HG02970 (cell line): ENCODE data around the gene COL24A1.
"Not testable (repeated sequence)": the region's sequence is repeated elsewhere in the genome, so short reads cannot be mapped to it uniquely, and the experiment has no call there.

ENCODE experiments used
- ATAC-seq: cut with Tn5 transposase; IDR thresholded peaks from one replicate; pipeline ENCODE4 v1.9.1; 2021; ENCODE audit warnings: mild to moderate bottlenecking, moderate library complexity, moderate number of reproducible peaks; ENCODE audit not compliant: unreplicated experiment, low FRiP score

The COL24A1 gene

DNA sequence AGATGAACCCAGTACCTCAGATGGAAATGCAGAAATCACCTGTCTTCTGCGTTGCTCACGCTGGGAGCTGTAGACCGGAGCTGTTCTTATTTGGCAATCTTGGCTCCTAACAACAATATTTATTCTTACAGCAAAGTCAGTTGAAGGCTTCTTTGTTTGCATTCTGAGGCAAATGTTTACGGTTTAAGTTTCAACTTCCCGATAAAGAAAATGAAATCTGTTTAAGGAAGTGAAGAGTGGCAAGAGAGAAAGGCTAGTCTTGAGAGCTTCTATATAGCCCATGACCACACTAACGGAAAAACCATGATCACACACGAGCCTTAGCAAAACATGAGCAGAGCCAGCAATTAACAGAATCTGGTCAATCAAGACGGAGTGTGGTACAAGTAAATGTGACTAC lies 325.7 kb downstream of the COL24A1 start:
- ATAC-seq, result no peak

DNA sequence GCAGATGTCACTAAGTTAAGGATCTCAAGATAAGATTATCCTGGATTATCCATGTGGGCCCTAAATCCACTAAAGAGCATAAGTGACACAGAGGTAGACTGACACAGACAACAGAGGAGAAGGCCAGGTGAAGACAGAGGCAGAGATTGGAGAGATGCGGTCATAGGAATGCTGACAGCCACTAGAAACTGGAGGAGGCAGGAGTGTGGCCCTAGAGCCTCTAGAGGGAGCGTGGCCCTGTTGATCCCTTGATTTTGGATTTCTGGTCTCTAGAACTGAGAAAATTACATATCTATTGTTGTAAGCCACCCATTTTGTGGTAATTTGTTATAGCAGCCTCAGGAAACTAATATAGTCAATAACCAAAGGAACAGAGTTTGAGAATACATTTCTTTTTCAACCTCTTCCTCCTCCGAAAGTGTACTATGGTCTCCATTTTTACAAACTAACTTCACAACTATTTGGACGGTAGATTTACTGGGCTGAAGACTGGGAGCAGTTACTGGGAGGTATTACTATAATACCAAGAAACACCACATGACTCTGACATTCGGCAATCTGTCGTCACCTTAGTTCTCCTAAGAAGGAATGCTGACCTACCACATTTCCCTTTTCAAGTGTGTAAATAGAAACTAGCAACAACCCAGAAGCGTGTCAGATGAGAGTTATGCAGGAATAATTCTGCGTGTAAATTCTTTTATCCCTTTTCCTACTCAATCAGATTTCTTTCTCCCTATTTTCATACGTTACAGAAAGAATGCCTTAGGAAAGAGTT lies 332.3 kb downstream of the COL24A1 start:
- no peak for ATAC-seq

DNA sequence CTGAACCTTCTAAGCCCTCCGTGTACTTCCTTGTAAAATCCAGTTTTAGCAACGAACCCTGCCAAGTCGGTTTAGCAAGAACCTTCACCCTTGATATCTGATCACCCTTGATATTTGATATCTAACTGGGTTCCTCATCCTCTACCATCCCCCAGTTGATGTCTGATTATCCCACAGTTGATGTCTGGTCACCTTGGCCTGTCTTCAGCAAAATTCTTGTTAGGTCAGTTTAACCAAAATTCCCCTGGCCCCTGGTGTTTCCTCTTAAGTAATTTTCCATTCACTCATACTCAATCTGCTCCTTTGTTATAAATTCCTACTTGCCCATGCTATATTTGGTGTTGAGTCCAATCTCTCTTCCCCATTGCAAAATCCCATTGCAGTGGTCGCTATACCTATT lies 333.9 kb downstream of the COL24A1 start:
- ATAC-seq, result no peak

DNA sequence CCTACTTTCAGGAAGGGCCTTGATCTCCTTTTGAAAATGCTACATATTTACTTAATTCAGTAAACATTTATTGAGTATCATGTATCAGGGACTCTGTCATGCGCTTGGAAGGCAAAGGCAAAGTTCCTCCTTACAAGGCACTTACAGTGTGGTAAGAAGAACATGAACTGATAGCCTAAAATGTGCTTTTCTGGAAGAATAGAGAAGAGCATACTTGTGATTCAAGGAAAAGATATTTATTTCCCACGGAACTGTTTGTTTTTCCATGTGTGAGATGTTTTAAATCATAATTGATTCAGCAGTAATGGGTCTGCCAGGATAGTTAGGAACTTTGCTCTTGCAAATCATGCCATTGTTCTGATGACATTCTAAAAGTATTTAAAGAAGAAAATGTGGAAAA lies 338.2 kb downstream of the COL24A1 start:
- ATAC-seq, result no peak

DNA sequence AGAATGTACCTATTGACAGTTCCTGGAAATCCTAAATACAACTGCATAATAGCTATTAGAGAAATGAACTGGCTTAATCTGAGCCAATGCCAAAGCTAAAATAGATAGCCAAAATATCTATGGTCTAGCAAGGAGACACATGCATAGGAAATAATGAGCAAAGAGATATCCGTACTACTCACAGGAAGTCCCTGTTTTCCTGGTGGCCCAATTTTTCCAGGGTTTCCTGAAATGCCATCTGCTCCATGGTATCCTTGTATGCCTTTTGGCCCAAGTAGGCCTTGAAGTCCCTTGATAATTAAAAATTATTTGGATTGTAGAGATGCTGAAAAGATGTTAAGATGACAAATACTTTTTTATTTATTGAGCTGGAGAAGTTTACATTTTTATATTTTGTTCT lies 340.0 kb downstream of the COL24A1 start:
- no peak for ATAC-seq

DNA sequence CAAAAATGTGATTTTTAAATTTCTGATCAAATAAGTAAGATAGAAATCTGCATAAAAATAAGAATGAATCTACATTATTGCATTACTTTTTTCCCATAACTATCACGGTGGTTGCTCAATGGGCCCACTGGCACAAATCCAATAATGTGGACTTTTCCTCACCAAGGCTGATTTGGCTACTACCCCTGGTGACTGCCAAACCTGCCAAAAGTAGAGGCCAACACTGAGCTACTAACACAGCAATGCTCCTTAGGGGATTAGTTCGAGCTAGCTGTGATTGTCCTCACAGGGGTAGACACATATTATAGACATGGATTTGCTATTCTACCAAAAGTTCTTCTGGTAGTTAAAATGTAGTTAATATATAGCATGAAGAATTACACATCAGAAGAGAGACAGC lies 340.7 kb downstream of the COL24A1 start:
- ATAC-seq, result no peak

DNA sequence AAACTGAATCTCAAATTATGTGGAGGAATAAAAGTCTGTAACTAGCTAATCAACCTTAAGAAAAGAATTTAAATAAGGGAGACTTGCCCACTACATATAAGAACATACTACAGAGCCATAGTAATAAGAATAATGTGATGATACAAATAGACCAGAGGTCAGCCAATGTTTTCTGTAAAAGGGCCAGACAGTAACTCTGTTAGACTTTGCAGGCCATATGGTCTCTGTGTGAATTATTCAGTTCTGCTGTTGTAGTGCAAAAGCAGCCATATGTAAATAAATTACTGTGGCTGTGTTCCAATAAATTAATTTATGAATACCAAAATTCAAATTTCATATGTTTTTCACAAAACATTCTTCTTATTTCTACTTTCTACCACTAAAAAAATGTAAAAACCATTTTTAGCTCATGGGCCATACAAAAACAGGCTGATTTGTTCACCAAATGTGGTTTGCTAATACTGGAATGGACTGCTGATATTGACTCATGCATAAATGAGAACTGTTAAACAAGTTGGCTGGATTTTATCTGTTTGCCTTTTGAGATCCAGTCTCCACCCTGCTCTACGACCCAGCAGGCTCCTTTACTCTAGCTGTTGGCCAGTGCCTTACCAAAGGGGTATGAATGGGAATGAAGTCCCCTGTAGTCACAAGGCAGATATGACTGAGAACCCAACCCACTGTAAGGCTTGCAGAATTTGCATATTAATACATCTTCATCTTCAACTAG lies 350.2 kb downstream of the COL24A1 start:
- no peak for ATAC-seq

DNA sequence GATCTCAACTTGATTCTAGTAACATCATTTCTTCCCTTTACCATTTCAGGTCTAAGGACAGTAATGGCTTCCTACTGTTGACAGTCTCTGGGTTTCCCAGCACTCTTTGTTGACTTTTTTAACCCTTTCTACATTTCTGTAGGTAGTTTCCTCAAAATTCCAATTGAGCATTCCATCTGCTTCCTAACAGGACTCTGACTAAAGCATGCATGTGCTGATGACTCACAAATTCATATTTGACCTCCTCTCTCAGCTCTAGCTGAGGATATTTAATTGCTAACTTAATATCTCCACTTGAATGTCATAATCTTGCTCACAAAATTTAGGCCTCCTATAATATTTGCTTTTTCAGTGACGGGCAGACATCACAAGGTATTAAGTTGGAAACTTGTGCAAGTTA lies 355.1 kb downstream of the COL24A1 start:
- ATAC-seq, result no peak

DNA sequence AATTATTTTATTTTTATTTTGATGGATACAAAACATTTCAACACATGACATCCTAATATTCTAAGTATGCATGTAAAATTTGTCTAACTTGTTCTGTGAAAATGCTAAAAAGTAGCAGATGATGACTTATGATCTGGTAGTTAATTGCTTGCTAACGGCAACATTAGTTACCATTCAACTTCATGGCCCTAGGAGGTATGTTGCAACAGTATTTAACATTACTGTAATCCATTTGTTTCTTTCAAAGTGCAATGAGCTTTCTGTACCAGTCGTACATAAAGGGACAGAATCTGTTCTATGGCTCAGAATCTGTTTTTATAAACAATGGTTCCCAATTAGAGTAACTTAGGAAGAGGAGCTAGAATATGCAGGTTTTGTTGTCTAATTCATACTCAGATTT lies 356.8 kb downstream of the COL24A1 start:
- ATAC-seq, result no peak

DNA sequence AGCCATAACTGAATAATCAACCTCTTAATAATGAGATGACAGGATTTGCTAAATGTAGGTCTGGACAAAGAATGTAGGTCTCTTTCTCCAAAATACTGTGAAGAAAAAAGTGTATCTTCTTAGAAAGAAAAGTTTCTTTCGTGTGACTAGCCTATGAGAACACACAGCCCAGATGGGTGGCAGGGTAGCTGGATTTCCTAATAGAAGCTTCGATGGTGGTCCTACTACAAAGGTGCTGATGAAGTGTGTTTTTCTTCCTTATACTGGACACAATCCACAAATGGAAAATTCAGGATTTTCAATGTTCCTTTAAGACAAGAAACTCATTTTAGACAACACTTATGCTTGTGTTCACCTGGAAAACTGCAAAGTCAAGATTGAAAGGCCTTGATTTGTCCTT lies 358.2 kb downstream of the COL24A1 start:
- no peak for ATAC-seq

DNA sequence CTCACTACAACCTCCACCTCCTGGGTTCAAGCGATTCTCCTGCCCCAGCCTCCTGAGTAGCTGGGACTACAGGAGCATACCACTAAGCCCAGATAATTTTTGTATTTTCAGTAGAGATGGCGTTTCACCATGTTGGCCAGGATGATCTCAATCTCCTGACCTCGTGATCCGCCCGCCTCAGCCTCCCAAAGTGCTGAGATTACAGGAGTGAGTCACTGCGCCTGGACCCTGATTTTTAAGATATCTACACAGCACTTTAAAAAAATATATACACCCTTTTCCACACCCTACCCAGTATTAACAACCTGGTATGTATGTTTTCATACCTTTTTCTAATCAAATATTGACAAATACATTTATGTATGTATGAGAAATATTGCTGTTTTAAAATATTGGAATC lies 379.6 kb downstream of the COL24A1 start:
- not testable (repeated sequence) for ATAC-seq

DNA sequence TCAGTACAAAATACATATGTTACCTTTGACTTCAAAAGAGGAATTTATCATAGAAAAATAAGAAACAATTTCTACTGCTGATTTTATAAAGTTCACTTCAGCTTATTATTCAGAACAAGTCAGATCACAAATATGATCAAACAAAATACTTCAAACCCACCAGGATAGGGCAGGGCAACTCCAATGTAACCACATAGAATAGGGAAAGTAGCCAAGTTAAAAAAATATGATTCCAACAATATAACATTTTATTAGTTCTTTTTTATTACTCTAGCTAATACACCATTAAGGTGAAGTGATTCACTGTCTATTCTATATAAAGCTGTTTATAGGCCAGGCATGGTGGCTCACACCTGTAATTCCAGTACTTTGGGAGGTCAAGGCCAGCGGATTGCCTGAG lies 393.8 kb downstream of the COL24A1 start:
- no peak for ATAC-seq

DNA sequence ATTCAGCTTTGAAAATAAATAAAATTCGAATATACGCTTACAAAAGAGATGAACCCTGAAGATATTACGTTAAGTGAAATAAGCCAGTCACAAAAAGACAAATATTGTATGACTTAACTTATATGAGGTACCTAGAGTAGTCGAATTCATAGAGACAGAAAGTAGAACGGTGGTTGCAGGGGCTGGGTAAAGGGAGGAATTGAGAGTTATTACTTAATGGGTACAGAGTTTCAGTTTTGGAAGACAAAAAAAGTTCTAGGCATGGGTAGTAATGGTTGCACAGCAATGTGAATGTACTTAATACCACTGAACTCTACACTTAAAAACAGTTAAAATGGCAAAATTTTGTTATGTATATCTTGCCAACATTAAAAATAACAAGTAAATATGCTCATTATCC lies 399.7 kb downstream of the COL24A1 start:
- no peak for ATAC-seq

DNA sequence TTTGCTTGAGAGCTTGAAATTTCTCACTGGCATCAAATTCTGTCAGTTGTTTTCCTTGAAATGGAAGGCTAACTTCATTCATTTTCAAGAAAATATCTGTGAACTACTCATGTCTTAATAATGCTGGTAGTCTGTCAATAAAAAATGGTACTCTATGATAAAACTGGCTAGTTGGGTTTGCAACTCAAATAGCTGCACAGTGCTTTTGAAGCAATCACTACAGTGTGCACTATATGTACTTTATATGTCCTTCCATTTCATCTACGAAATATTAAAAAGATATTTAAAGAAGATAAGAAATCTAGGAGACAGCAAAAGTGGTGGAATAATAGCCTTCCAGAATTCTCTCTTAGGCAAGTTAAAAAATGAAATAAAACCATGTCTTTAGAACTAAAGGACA lies 408.5 kb downstream of the COL24A1 start:
- no peak for ATAC-seq

DNA sequence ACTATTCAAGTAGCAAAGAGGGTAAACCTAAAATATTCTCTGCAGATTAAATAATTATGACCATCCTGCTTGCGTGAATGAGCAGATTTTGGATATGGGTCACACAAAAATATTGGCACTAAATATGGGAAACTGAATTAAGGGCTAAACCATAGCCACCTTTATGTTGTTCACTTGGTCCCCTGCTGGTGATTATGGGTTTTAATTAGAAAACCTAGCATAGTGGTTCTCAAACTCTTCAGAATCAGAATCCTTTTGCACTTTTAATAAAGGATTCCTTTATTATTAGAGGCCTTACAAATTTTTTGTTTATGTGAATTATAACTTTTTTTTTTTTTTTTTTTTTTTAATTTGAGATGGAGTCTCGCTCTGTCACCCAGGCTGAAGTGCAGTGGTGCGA lies 409.8 kb downstream of the COL24A1 start:
- ATAC-seq, result no peak

DNA sequence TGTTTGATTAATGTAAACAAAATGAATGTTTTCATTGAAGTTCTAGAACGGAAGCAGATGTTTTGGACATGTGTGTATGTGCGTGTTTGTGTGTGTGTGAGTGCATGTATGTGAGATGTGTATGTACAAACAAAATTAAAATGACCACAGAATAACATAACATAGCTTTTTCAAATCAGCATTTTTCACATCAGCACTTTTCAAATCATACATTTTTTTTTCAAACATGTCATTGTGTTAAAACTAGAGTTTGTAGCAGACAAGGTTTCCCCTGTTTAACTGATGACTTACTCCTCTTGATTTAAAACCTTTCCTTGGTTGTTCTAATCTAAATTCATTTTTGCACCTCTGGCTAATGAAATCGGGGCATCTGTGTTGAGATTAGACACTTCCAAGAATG lies 412.8 kb downstream of the COL24A1 start:
- no peak for ATAC-seq

DNA sequence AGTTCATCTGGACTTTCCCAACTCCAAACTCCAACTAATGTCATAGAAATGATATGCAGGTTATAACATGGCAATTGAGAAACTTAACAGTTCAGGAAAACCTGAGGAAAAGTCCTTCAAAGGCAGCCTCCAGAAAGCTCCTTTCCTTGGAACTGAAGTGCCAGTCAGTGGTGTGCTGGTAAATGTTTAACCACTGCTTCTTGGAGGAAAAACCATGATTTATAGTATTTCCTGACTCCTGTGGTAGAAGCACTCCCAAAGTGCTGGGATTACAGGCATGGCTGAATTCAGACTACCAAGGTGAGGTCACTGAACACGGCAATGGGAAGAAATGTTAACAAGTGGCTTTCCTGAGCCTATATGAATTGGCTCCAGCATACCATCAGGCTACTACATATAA lies 421.6 kb downstream of the COL24A1 start:
- no peak for ATAC-seq

DNA sequence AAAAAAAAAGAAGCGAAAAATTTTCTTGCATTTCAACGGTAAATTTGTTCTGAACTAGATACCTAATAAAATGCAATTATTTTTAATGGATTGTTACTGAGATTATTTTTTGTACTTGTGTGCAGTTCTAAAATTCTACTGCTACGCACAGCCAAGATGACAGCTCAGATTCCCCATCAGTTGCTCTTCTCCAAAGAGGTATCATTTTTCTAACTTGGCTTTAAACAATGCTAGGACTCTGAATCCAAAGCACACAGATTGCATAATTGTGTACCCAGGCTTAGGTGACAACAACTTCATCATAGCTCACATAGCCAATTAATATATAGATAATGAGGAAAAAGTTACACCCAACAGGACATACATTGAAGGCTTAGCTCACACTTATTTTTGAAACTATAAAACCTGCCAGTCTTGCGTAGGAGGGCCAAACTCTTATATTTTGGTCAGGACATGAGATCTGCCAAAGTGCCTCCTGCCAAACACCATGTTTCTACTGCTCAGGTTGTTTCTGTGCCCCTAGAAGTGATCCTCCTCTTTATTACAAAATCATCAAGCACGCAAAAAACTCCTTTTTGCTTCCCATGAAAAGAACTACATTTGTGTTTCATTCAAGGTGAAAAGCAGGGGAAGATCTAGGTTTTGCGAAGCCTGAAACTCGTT lies 437.8 kb downstream of the COL24A1 start:
- no peak for ATAC-seq

DNA sequence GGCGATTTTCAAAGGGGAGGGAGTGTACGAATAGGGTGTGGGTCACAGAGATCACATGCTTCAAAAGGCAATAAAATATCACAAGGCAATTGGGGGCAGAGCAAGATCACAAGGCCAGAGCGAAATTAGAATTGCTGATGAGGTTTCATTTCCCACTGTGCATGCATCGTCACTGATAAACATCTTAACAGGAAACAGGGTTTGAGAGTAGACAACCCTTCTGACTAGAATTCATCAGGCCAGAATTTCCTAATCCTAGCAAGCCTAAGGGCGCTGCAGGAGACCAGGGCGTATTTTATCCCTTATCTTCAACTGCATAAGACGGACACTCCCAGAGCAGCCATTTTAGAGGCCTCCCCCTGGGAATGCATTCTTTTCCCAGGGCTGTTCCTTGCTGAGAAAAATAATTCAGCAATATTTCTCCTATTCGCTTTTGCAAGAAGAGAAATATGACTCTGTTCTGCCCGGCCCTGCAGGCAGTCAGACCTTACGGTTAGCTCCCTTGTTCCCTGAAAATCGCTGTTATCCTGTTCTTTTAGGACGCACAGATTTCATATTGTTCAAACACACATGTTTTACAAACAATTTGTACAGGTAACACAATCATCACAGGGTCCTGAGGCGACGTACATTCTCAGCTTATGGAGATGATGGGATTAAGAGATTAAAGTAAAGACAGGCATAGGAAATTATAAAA lies 442.0 kb downstream of the COL24A1 start:
- ATAC-seq, result not testable (repeated sequence)

DNA sequence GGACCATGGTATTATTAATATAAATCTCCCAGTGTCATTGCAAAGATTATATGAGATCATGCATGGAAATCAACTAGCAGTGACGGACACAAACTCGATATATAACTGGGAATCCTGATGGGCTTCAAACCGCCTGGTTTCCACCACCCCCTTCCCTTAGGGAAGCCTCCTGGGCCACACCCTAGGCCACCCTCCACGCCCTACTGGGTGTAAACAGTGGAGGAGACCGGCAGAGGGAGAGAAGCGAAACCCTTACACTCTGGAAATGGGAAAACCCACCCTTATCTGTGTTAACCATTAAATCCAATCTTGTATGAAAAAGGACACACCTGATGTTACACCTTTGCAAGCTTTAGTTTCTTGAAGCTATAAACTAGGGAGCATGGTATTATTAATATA lies 447.7 kb downstream of the COL24A1 start:
- no peak for ATAC-seq
